Muscle of leg (tissue), 11 donors: ENCODE measurements around the gene ACYP2. TPM values are rescaled to one million over a fixed set of nuclear protein-coding genes. Genes with fewer than 3 reads are reported as not detected.
A peak's percentile ranks its signal among the peaks of the same experiment; 100 is the strongest.

Source experiments
- DNase-seq: peaks from one replicate; pipeline ENCODE4 v3.0.0; 2013
- H3K27ac ChIP-seq: one replicate; pipeline ENCODE4 v1.5.1; 2013; ENCODE audit warnings: mild to moderate bottlenecking, low read length, control low read depth
- H3K27me3 ChIP-seq: one replicate; pipeline ENCODE4 v1.6.1; 2013; ENCODE audit warnings: low read length; ENCODE audit not compliant: control insufficient read depth, insufficient read depth
- H3K36me3 ChIP-seq: one replicate; pipeline ENCODE4 v1.6.1; 2013; ENCODE audit warnings: low read length; ENCODE audit not compliant: control insufficient read depth, insufficient read depth
- H3K4me1 ChIP-seq: one replicate; pipeline ENCODE4 v1.6.1; 2013; ENCODE audit warnings: low read length; ENCODE audit not compliant: control insufficient read depth, insufficient read depth
- H3K4me3 ChIP-seq: one replicate; pipeline ENCODE4 v1.5.1; 2013; ENCODE audit warnings: low read length, control low read depth
- H3K9me3 ChIP-seq: replicated peaks from 2 replicates; pipeline ENCODE4 v1.6.1; 2013; ENCODE audit warnings: low read depth, low read length; ENCODE audit not compliant: control insufficient read depth
- WGBS: methylation state at CpG from one replicate; pipeline ENCODE4 v1.1.5; 2013; ENCODE audit warnings: missing lambda C conversion rate; ENCODE audit not compliant: insufficient coverage; 5-methylcytosine and 5-hydroxymethylcytosine counted together
- polyA plus RNA-seq, 8 donors: library from polyadenylated mRNA; unstranded; fragments of 120-200 nt; gene quantifications; one replicate each; pipeline versions ENCODE4 v1.2.1 to v1.2.3, GENCODE V29; 2013; ENCODE audit warnings: inconsistent platforms in 1 of 8, low replicate concordance in 1 of 8; ENCODE audit not compliant: insufficient read length in 8 of 8, insufficient read depth in 1 of 8
- total RNA-seq: library from RNA; stranded (reverse); fragments of 120-200 nt; gene quantifications from one replicate; pipeline ENCODE4 v1.2.4, GENCODE V29; 2013

The ACYP2 gene
- total and polyA plus RNA-seq, 9 donors = 16.7 to 27.1 (median 22.8) TPM

- Histone ChIP-seq H3K4me1 (no peaks in the 10 kb centered on the region), H3K36me3 (peaks cover 5% of the 10 kb centered on the region), H3K27me3 (no peaks in the 10 kb centered on the region), H3K9me3 (no peaks in the 10 kb centered on the region), H3K4me3 (no peak overlapping the region), H3K27ac (no peak overlapping the region)
- DNase-seq = no peak
- WGBS = no CpG with 5 or more reads among the region's 2 CpGs
Measured at GRCh38 chr2:54079331-54079730, 36.1 kb upstream of the ACYP2 start.

GRCh38 chr2:54081574-54081973 lies 33.8 kb upstream of the ACYP2 start:
- Histone ChIP-seq H3K27me3 (no peaks in the 10 kb centered on the region), H3K36me3 (peaks cover 5% of the 10 kb centered on the region), H3K4me3 (no peak overlapping the region), H3K27ac (no peak overlapping the region), H3K9me3 (no peaks in the 10 kb centered on the region), H3K4me1 (no peaks in the 10 kb centered on the region)
- 78% methylated on average over 3 of the region's 6 CpGs for WGBS
- DNase-seq = no peak

GRCh38 chr2:54083021-54083420 lies 32.4 kb upstream of the ACYP2 start:
- Histone ChIP-seq H3K27ac (no peak overlapping the region), H3K36me3 (peaks cover 5% of the 10 kb centered on the region), H3K27me3 (no peaks in the 10 kb centered on the region), H3K4me1 (peaks cover 2% of the 10 kb centered on the region), H3K9me3 (no peaks in the 10 kb centered on the region), H3K4me3 (no peak overlapping the region)
- WGBS = 82% methylated on average over 6 of the region's 6 CpGs
- DNase-seq = no peak

DNA sequence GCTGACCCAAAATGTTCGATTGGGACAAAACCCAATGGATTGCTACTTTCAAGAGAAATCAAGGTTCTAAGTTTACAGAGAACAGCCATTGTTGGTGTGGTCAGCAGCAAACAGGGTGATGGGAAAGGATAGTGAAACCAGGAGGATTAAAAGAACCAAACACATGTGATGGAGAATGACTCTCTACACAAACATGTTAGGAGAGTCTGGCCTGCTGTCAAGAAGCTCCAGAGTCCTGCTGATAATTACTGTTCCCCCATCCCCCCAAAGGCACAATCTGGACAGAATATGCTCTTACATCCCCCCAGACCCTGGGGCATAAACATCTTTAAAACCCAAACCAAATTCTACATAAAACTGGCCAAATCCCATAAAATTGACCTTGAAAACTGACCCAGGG lies 32.0 kb upstream of the ACYP2 start:
- Histone ChIP-seq H3K36me3 (peaks cover 5% of the 10 kb centered on the region), H3K27me3 (no peaks in the 10 kb centered on the region), H3K9me3 (no peaks in the 10 kb centered on the region), H3K27ac (no peak overlapping the region), H3K4me1 (peaks cover 6% of the 10 kb centered on the region), H3K4me3 (no peak overlapping the region)
- 100% methylated on average over 1 of the region's 1 CpG for WGBS
- DNase-seq = no peak

DNA sequence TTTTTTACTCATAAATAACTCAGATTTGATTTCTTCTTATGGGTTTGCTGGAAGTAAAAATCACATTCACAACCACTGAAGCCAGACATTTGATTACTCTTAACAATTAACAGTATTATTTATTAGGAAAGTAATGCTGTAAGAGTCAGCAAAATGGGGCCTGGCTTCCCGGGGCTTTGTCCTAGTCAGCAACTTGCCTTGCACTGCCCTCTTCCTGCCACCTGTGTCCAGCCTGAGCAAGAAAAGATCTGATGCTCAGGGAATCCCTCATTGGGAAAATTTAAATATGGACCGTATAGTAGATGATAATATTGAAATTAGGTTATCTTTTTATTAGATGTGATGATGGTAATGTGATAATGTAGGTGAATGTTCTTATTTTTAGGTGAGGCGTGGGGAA lies 30.8 kb upstream of the ACYP2 start:
- H3K9me3 ChIP-seq = no peaks in the 10 kb centered on the region
- no CpG with 5 or more reads among the region's 3 CpGs for WGBS
- no peak for DNase-seq
- peaks cover 6% of the 10 kb centered on the region for H3K4me1 ChIP-seq
- no peak overlapping the region for H3K4me3 ChIP-seq
- H3K27ac ChIP-seq = no peak overlapping the region
- peaks cover 5% of the 10 kb centered on the region for H3K36me3 ChIP-seq
- H3K27me3 ChIP-seq = no peaks in the 10 kb centered on the region

DNA sequence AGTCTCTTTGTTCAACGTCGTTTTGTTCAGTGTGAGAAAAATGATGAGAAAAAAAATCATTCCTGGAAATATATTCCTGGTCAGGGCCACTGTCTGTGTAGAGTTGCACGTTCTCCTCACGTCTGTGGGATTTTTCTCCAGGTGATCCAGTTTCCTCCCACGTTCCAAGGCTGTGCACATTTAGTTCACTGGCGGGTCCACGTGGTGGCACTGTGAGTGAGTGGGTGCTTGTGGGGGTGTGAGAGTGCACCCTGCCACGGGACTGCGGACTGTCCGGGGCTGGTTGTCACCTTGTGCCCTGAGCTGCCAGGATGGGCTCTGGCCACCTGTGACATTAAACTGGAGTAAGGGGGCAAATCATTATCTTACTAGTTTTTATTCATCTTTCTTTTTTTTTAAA lies 30.3 kb upstream of the ACYP2 start:
- no peaks in the 10 kb centered on the region for H3K27me3 ChIP-seq
- no peaks in the 10 kb centered on the region for H3K9me3 ChIP-seq
- H3K27ac ChIP-seq = no peak overlapping the region
- no CpG with 5 or more reads among the region's 10 CpGs for WGBS
- H3K4me3 ChIP-seq = no peak overlapping the region
- H3K4me1 ChIP-seq = peaks cover 6% of the 10 kb centered on the region
- DNase-seq = no peak
- peaks cover 5% of the 10 kb centered on the region for H3K36me3 ChIP-seq

DNA sequence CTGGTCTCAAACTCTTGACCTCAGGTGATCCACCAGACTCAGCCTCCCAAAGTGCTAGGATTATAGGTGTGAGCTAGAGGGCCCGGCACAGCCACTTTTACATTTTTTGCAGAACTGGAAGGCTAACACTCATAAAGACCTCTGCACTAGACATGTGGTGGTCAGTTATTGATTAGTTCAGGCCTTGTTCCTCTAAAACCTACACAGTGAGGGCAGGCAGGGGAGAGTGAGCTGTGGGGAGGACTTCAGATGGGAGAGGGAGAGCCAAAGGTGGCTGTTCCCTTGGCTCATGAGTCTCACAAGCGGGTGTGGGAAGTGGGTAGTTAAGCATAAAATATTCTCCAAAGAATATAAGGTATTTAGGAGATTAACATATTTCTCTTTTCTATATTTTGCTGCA lies 29.3 kb upstream of the ACYP2 start:
- no CpG with 5 or more reads among the region's 2 CpGs for WGBS
- Histone ChIP-seq H3K9me3 (no peaks in the 10 kb centered on the region), H3K4me3 (no peak overlapping the region), H3K4me1 (peaks cover 6% of the 10 kb centered on the region), H3K27ac (no peak overlapping the region), H3K27me3 (no peaks in the 10 kb centered on the region), H3K36me3 (peaks cover 5% of the 10 kb centered on the region)
- no peak for DNase-seq

DNA sequence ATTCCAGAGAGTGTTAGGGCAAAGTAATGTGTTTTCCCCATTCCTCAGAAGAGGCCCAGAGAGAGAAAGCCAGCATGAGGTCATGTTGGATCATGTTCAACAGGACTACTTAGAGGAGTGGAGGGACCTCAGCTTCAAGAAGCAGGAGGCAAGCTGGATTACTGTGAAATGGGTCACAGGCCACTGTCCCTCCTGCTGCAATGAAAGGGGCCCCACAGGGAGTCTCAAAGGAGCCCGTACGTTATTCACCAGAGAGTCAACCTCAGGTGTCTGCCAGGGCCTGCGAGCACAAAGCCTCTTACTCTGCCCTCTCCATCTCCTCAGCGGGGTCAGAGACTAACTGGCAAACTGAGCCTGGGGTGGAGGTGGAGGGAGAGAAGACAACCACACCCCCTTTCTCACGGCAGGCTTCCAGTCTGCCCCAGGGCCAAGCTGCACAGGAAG lies 27.2 kb upstream of the ACYP2 start:
- H3K9me3 ChIP-seq = no peaks in the 10 kb centered on the region
- H3K36me3 ChIP-seq = no peaks in the 10 kb centered on the region
- no peak overlapping the region for H3K27ac ChIP-seq
- no peak overlapping the region for H3K4me3 ChIP-seq
- DNase-seq = peak; percentile 76
- H3K4me1 ChIP-seq = peaks cover 6% of the 10 kb centered on the region
- H3K27me3 ChIP-seq = no peaks in the 10 kb centered on the region
- no CpG with 5 or more reads among the region's 5 CpGs for WGBS

DNA sequence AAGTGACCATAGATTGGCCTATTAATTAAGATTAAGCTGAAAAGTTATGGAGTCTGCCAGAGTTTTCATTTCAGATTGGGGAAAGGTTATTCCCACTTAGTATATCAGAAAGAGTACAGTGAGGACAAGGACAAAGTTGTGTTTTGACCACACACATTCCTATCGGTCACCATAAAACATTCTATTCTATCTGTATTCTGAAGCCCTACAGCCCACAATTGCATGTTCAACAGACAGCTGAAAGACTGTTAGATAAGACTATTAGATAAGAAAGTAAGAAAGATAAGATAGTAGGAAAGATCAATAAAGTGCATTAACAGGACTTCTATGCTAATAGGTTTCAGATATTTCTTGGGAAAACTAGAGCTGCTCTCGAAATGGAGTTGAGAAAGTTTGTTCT lies 26.7 kb upstream of the ACYP2 start:
- H3K27me3 ChIP-seq = no peaks in the 10 kb centered on the region
- WGBS = no CpG with 5 or more reads among the region's 2 CpGs
- H3K27ac ChIP-seq = no peak overlapping the region
- no peak overlapping the region for H3K4me3 ChIP-seq
- no peak for DNase-seq
- H3K4me1 ChIP-seq = peaks cover 6% of the 10 kb centered on the region
- H3K9me3 ChIP-seq = no peaks in the 10 kb centered on the region
- H3K36me3 ChIP-seq = no peaks in the 10 kb centered on the region

GRCh38 chr2:54090521-54091117 lies 24.8 kb upstream of the ACYP2 start:
- Histone ChIP-seq H3K36me3 (no peaks in the 10 kb centered on the region), H3K9me3 (no peaks in the 10 kb centered on the region), H3K4me3 (no peak overlapping the region), H3K27ac (no peak overlapping the region), H3K27me3 (no peaks in the 10 kb centered on the region), H3K4me1 (peaks cover 6% of the 10 kb centered on the region)
- 79% methylated on average over 6 of the region's 8 CpGs for WGBS
- no peak for DNase-seq

- H3K36me3 ChIP-seq = no peaks in the 10 kb centered on the region
- no peaks in the 10 kb centered on the region for H3K27me3 ChIP-seq
- no peak overlapping the region for H3K27ac ChIP-seq
- WGBS = 20% methylated on average over 2 of the region's 4 CpGs
- H3K9me3 ChIP-seq = no peaks in the 10 kb centered on the region
- H3K4me1 ChIP-seq = peaks cover 5% of the 10 kb centered on the region
- no peak overlapping the region for H3K4me3 ChIP-seq
- DNase-seq = no peak
Measured at GRCh38 chr2:54092940-54093339, 22.5 kb upstream of the ACYP2 start.
